GM18502 (cell line): Measurements from ENCODE around the gene DAZAP2.
"Not testable (repeated sequence)": the region's sequence is repeated elsewhere in the genome, so short reads cannot be mapped to it uniquely, and the experiment has no call there.

Source experiments
- ATAC-seq: cut with Tn5 transposase; IDR thresholded peaks from one replicate; pipeline ENCODE4 v1.9.1; 2021; ENCODE audit warnings: mild to moderate bottlenecking; ENCODE audit not compliant: unreplicated experiment, poor library complexity

DAZAP2 gene

GRCh38 chr12:51245476-51246253 is 7.0 kb downstream of the DAZAP2 start:
- no peak for ATAC-seq

GRCh38 chr12:51246254-51246853 is 7.7 kb downstream of the DAZAP2 start:
- ATAC-seq: no peak

- no peak for ATAC-seq
These were observed 9.0 kb downstream of the DAZAP2 start for GRCh38 chr12:51247523-51248206.

GRCh38 chr12:51253276-51253675 is 14.7 kb downstream of the DAZAP2 start:
- ATAC-seq: no peak

GRCh38 chr12:51254536-51254935 is 15.9 kb downstream of the DAZAP2 start:
- no peak for ATAC-seq

- ATAC-seq: not testable (repeated sequence)
These were observed 21.0 kb downstream of the DAZAP2 start for GRCh38 chr12:51259600-51259999.

- no peak for ATAC-seq
These were observed 24.1 kb downstream of the DAZAP2 start for GRCh38 chr12:51262758-51263177.

- ATAC-seq: no peak
These were observed 24.7 kb downstream of the DAZAP2 start for GRCh38 chr12:51263341-51263740.

GRCh38 chr12:51264297-51264696 is 25.7 kb downstream of the DAZAP2 start:
- no peak for ATAC-seq

- ATAC-seq: peak; percentile 47
These were observed 26.4 kb downstream of the DAZAP2 start for GRCh38 chr12:51265024-51265423.

- ATAC-seq: peak; percentile 52
These were observed 30.8 kb downstream of the DAZAP2 start for GRCh38 chr12:51269174-51270066.

- peak; percentile 64 for ATAC-seq
These were observed 31.7 kb downstream of the DAZAP2 start, which contains the start of gene SMAGP for GRCh38 chr12:51270067-51270950. Gene SMAGP, minus strand, starts transcription at chr12:51270415. Its CDS starts 1,137 bp downstream, at chr12:51269278.

GRCh38 chr12:51270951-51271518 is 32.4 kb downstream of the DAZAP2 start:
- ATAC-seq: no peak

- ATAC-seq: not testable (repeated sequence)
These were observed 34.2 kb downstream of the DAZAP2 start for GRCh38 chr12:51272810-51273209.

- ATAC-seq: no peak
These were observed 36.5 kb downstream of the DAZAP2 start for GRCh38 chr12:51275088-51275487.

- no peak for ATAC-seq
These were observed 42.7 kb downstream of the DAZAP2 start for GRCh38 chr12:51281202-51281924.

- ATAC-seq: no peak
These were observed 47.2 kb downstream of the DAZAP2 start for GRCh38 chr12:51285843-51286242.
